HUES48 (cell line): ENCODE data around the gene GRB10.

Source experiments
- H3K27ac ChIP-seq: one replicate; pipeline ENCODE4 v1.7.0; 2013; ENCODE audit warnings: low read depth, low read length, inconsistent platforms
- H3K27me3 ChIP-seq: 2 replicates; pipeline ENCODE4 v1.6.1; 2013; ENCODE audit warnings: mild to moderate bottlenecking, low read length; ENCODE audit not compliant: control insufficient read depth, insufficient read depth
- H3K36me3 ChIP-seq: 2 replicates; pipeline ENCODE4 v1.6.1; 2013; ENCODE audit warnings: low read length; ENCODE audit not compliant: control insufficient read depth, insufficient read depth
- H3K4me1 ChIP-seq: 2 replicates; pipeline ENCODE4 v1.6.1; 2013; ENCODE audit warnings: mild to moderate bottlenecking, low read length; ENCODE audit not compliant: control insufficient read depth, insufficient read depth
- H3K4me3 ChIP-seq: 2 replicates; pipeline ENCODE4 v1.5.1; 2013; ENCODE audit warnings: mild to moderate bottlenecking, low read depth, low read length
- H3K9ac ChIP-seq: 2 replicates; pipeline ENCODE4 v1.6.1; 2013; ENCODE audit warnings: mild to moderate bottlenecking, low read depth, low read length, moderate library complexity
- H3K9me3 ChIP-seq: 2 replicates; pipeline ENCODE4 v1.6.1; 2013; ENCODE audit warnings: low read length; ENCODE audit not compliant: control insufficient read depth, insufficient read depth

The GRB10 gene

DNA sequence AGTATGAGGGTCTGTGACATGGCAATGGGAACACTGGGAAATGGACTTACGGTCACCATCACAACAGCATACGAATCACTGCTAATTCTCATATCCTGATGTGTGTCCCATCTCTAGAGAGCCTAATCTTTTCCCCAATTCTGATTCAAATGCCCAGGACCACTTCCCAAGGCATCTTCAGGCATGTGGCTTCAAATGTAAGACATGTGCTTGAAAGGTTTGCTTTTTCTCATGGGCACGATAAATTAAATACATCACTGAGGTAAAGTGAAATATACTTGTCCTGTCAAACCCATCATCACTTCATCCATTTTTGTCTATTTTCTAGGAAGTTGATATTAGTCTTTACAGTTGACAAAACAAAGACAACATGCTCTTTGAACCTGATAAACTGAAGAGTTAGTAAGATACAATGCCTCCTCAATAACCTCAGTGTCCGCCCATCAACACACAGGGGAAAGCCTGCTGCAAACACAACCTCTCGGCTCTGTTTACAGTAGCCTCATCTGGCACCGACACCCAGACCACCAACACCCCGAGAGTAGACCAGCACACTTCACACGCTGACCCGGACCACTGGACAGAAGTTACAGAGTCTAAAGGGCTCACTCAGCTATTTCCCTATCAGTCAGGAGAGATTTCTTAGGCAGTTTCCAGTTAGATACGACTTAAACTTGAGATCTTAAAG lies 24.8 kb downstream of the GRB10 start:
- no peak overlapping the region for H3K27ac ChIP-seq
- no peaks in the 10 kb centered on the region for H3K9me3 ChIP-seq
- no peak overlapping the region for H3K4me3 ChIP-seq
- peaks cover 5% of the 10 kb centered on the region for H3K4me1 ChIP-seq
- H3K27me3 ChIP-seq, result no peaks in the 10 kb centered on the region
- peaks cover 20% of the 10 kb centered on the region for H3K36me3 ChIP-seq
- no peak overlapping the region for H3K9ac ChIP-seq

- H3K27me3 ChIP-seq, result no peaks in the 10 kb centered on the region
- H3K36me3 ChIP-seq, result peaks cover 15% of the 10 kb centered on the region
- peaks cover 8% of the 10 kb centered on the region for H3K4me1 ChIP-seq
- no peak overlapping the region for H3K4me3 ChIP-seq
- H3K9me3 ChIP-seq, result no peaks in the 10 kb centered on the region
- no peak overlapping the region for H3K9ac ChIP-seq
- no peak overlapping the region for H3K27ac ChIP-seq
Observed at GRCh38 chr7:50756180-50756579, 26.5 kb downstream of the GRB10 start.

DNA sequence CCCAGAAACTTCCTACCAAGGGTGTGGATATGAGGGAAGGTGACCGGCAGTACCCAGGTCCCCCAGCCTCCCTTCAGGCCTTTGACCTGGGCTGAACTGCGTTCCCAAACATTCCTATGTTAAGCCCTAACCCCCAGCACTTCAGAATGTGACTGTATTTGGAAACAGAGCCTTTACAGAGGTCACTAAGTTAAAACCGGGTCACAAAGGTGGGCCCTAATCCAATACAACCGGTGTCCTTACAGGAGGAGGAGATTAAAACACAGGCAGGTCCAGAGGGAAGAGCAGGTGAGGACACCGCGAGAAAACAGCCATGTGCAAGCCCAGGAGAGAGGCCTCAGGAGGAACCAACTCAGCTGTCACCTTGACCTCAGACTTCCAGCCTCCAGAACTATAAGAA lies 28.0 kb downstream of the GRB10 start:
- Histone ChIP-seq H3K27ac (no peak overlapping the region), H3K9ac (no peak overlapping the region), H3K36me3 (peaks cover 15% of the 10 kb centered on the region; the same call in 1 of the 2 replicates), H3K4me1 (peaks cover 8% of the 10 kb centered on the region), H3K4me3 (no peak overlapping the region), H3K27me3 (no peaks in the 10 kb centered on the region), H3K9me3 (no peaks in the 10 kb centered on the region)

GRCh38 chr7:50754241-50754640 lies 28.5 kb downstream of the GRB10 start:
- Histone ChIP-seq H3K36me3 (peaks cover 12% of the 10 kb centered on the region; the same call in 1 of the 2 replicates), H3K4me3 (no peak overlapping the region), H3K27me3 (no peaks in the 10 kb centered on the region), H3K27ac (no peak overlapping the region), H3K9ac (no peak overlapping the region), H3K9me3 (no peaks in the 10 kb centered on the region), H3K4me1 (peaks cover 8% of the 10 kb centered on the region)

- peaks cover 8% of the 10 kb centered on the region for H3K4me1 ChIP-seq
- H3K27ac ChIP-seq, result no peak overlapping the region
- peaks cover 11% of the 10 kb centered on the region; the same call in 1 of the 2 replicates for H3K36me3 ChIP-seq
Observed at GRCh38 chr7:50752422-50752821, 30.3 kb downstream of the GRB10 start.

GRCh38 chr7:50751146-50751545 lies 31.6 kb downstream of the GRB10 start:
- H3K4me3 ChIP-seq, result no peak overlapping the region
- H3K9ac ChIP-seq, result no peak overlapping the region
- no peak overlapping the region for H3K27ac ChIP-seq
- H3K27me3 ChIP-seq, result no peaks in the 10 kb centered on the region
- no peaks in the 10 kb centered on the region for H3K9me3 ChIP-seq
- H3K36me3 ChIP-seq, result peaks cover 13% of the 10 kb centered on the region; the same call in 1 of the 2 replicates
- H3K4me1 ChIP-seq, result peaks cover 8% of the 10 kb centered on the region

More at GRCh38 chr7:50752422-50752821, 30.3 kb downstream of the GRB10 start:
- H3K9ac ChIP-seq, result no peak overlapping the region
- H3K4me3 ChIP-seq, result no peak overlapping the region
- no peaks in the 10 kb centered on the region for H3K9me3 ChIP-seq
- no peaks in the 10 kb centered on the region for H3K27me3 ChIP-seq

GRCh38 chr7:50749896-50750295 lies 32.8 kb downstream of the GRB10 start:
- Histone ChIP-seq H3K9me3 (no peaks in the 10 kb centered on the region), H3K4me3 (no peak overlapping the region), H3K27me3 (no peaks in the 10 kb centered on the region), H3K4me1 (peaks cover 4% of the 10 kb centered on the region; the same call in 1 of the 2 replicates), H3K9ac (no peak overlapping the region), H3K36me3 (peaks cover 13% of the 10 kb centered on the region; the same call in 1 of the 2 replicates), H3K27ac (no peak overlapping the region)

- H3K27me3 ChIP-seq, result no peaks in the 10 kb centered on the region
- H3K27ac ChIP-seq, result no peak overlapping the region
- H3K9me3 ChIP-seq, result no peaks in the 10 kb centered on the region
- no peak overlapping the region for H3K4me3 ChIP-seq
- peaks cover 13% of the 10 kb centered on the region for H3K36me3 ChIP-seq
- H3K9ac ChIP-seq, result no peak overlapping the region
- peaks cover 4% of the 10 kb centered on the region; the same call in 1 of the 2 replicates for H3K4me1 ChIP-seq
Observed at GRCh38 chr7:50748472-50748871, 34.2 kb downstream of the GRB10 start.

DNA sequence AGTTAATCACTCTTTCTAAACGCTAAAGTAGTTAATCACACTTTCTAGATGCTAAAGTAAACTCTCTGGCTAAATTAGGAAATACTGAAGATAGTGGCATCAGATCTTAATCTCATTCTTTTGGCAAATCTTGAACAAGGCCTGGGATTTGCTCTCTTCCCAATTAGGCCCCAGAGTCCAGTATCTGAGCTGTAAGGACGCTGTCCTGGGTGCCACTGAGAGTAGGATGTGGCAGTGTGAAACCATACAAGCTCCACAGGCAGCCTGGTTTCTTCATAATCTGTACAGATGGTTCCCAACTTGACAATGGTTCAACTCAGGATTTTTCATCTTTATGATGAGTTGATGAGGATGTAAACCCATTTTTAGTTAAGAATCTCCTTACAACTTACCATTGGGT lies 36.9 kb downstream of the GRB10 start:
- Histone ChIP-seq H3K4me3 (no peak overlapping the region), H3K27me3 (no peaks in the 10 kb centered on the region), H3K27ac (no peak overlapping the region), H3K9me3 (no peaks in the 10 kb centered on the region), H3K36me3 (peaks cover 13% of the 10 kb centered on the region), H3K4me1 (no peaks in the 10 kb centered on the region), H3K9ac (no peak overlapping the region)

GRCh38 chr7:50745336-50745735 lies 37.4 kb downstream of the GRB10 start:
- Histone ChIP-seq H3K9ac (no peak overlapping the region), H3K36me3 (peaks cover 13% of the 10 kb centered on the region), H3K9me3 (no peaks in the 10 kb centered on the region), H3K27me3 (no peaks in the 10 kb centered on the region), H3K4me1 (0 out of 2 replicates have a peak, but pooled peaks cover under 1% of the 10 kb centered on the region), H3K4me3 (no peak overlapping the region), H3K27ac (no peak overlapping the region)

GRCh38 chr7:50743893-50744292 lies 38.8 kb downstream of the GRB10 start:
- peaks cover 13% of the 10 kb centered on the region for H3K36me3 ChIP-seq
- H3K27ac ChIP-seq, result no peak overlapping the region
- H3K9me3 ChIP-seq, result no peaks in the 10 kb centered on the region
- peaks cover 7% of the 10 kb centered on the region; the same call in 1 of the 2 replicates for H3K4me1 ChIP-seq
- H3K4me3 ChIP-seq, result no peak overlapping the region
- H3K9ac ChIP-seq, result no peak overlapping the region
- H3K27me3 ChIP-seq, result no peaks in the 10 kb centered on the region
